GM12878 (cell line): ENCODE data around the gene HOXA10. TPM values are rescaled to one million over a fixed set of nuclear protein-coding genes. Genes with fewer than 3 reads are reported as not detected.

ENCODE experiments used
- ATAC-seq: fragments of 200-7000 bp; cut with Tn5 transposase; 3 replicates; pipeline ENCODE4 v1.9.1; 2020; ENCODE audit warnings: mild to moderate bottlenecking, moderate library complexity
- BruUV-seq: library from RNA; stranded (reverse); fragments of 400-500 nt; replicated peaks from 2 replicates; lab custom pipeline; 2021; lab: Mats Ljungman, UMichigan
- CTCF ChIA-PET: fragments of 300-600 bp; sonication (Branson Sonifier 250); formaldehyde crosslinking; extraction: SDS; loops from one replicate; lab custom pipeline; 2021; ENCODE audit warnings: inconsistent platforms; lab: Yijun Ruan, JAX
- POLR2A ChIA-PET: fragments of 350-600 bp; formaldehyde crosslinking; extraction: SDS; loops from one replicate; lab custom pipeline; 2021; ENCODE audit warnings: inconsistent platforms; lab: Charles Lee
- RAD21 ChIA-PET: fragments of 300-600 bp; sonication (Branson Sonifier 250); formaldehyde crosslinking; loops from one replicate; lab custom pipeline; 2023; ENCODE audit warnings: antibody characterized with exemption; ENCODE audit not compliant: unreplicated experiment; lab: Charles Lee
- SMC1A ChIA-PET: fragments of 300-600 bp; sonication (Branson Sonifier 250); formaldehyde crosslinking; loops from one replicate; lab custom pipeline; 2023; ENCODE audit not compliant: unreplicated experiment, uncharacterized antibody; lab: Charles Lee
- DNase-seq: peaks from one replicate; pipeline ENCODE4 v3.0.0-alpha.2; 2011; ENCODE audit warnings: low read depth, low spot score
- FAIRE-seq: peaks from 3 replicates; lab custom pipeline; 2011; peaks lifted over from hg19 to GRCh38; lab: Jason Lieb, UNC
- H2AFZ ChIP-seq: 2 replicates; pipeline ENCODE4 v1.6.0; 2011; ENCODE audit warnings: low read depth, low read length, control low read depth; ENCODE audit not compliant: control insufficient read depth
- H3K27ac ChIP-seq: 2 replicates; pipeline ENCODE4 v1.5.1; 2011; ENCODE audit warnings: control low read depth; ENCODE audit not compliant: control insufficient read depth, insufficient read depth
- H3K27me3 ChIP-seq, 2 experiments: replicated peaks in 1 of 2; 2 replicates each; pipeline versions ENCODE4 v1.6.0 to v1.6.1; 2011; ENCODE audit warnings: low read length in 1 of 2; ENCODE audit not compliant: control insufficient read depth in 2 of 2, insufficient read depth in 2 of 2
- H3K36me3 ChIP-seq, 2 experiments: 2 replicates each; pipeline ENCODE4 v1.5.1; 2011; ENCODE audit warnings: low read length in 1 of 2; ENCODE audit not compliant: control insufficient read depth in 2 of 2, insufficient read depth in 2 of 2
- H3K4me1 ChIP-seq: 2 replicates; pipeline ENCODE4 v1.6.1; 2011; ENCODE audit warnings: mild to moderate bottlenecking, low read length, moderate library complexity, mixed read lengths; ENCODE audit not compliant: control insufficient read depth, insufficient read depth
- H3K4me2 ChIP-seq: 2 replicates; pipeline ENCODE4 v1.6.0; 2011; ENCODE audit warnings: control low read depth; ENCODE audit not compliant: control insufficient read depth, insufficient read depth
- H3K4me3 ChIP-seq: fragments of 200-600 bp; sonication (generic); 2 replicates; pipeline ENCODE4 v1.5.1; 2016
- H3K79me2 ChIP-seq: 2 replicates; pipeline ENCODE4 v1.6.0; 2011; ENCODE audit warnings: low read length; ENCODE audit not compliant: control insufficient read depth, insufficient read depth
- H3K9ac ChIP-seq: 2 replicates; pipeline ENCODE4 v1.8.0; 2011; ENCODE audit warnings: low read length, control low read depth, mixed read lengths; ENCODE audit not compliant: control insufficient read depth, insufficient read depth
- H3K9me3 ChIP-seq: replicated peaks from 3 replicates; pipeline ENCODE4 v1.5.1; 2011; ENCODE audit warnings: mild to moderate bottlenecking, low read length; ENCODE audit not compliant: control insufficient read depth, insufficient read depth
- H4K20me1 ChIP-seq: 2 replicates; pipeline ENCODE4 v1.6.0; 2011; ENCODE audit not compliant: control insufficient read depth, insufficient read depth
- CBX5 ChIP-seq: sonication (generic); IDR thresholded peaks from 2 replicates; pipeline ENCODE4 v1.6.1; 2016; ENCODE audit warnings: low read depth, moderate library complexity, mild to moderate bottlenecking, inconsistent platforms
- EED ChIP-seq: sonication (generic); IDR thresholded peaks from 2 replicates; pipeline ENCODE4 v1.6.1; 2016; ENCODE audit warnings: antibody characterized with exemption, low read depth
- GATAD2B ChIP-seq: fragments of 450-650 bp; conservative IDR thresholded peaks from 2 replicates; pipeline ENCODE4 v1.6.1; 2017; ENCODE audit warnings: low read depth, mild to moderate bottlenecking, moderate library complexity
- IKZF2 ChIP-seq, 2 experiments: fragments of 450-650 bp; IDR thresholded peaks; 2 replicates each; pipeline ENCODE4 v1.6.1; 2017; ENCODE audit warnings: mild to moderate bottlenecking in 2 of 2, moderate library complexity in 2 of 2
- IRF4 ChIP-seq: IDR thresholded peaks from 2 replicates; pipeline ENCODE4 v1.6.1; 2011; ENCODE audit warnings: low read depth, low read length
- JUNB ChIP-seq: IDR thresholded peaks from 2 replicates; pipeline ENCODE4 v1.6.1; 2016; ENCODE audit warnings: antibody characterized with exemption, mild to moderate bottlenecking
- JUND ChIP-seq: IDR thresholded peaks from 2 replicates; pipeline ENCODE4 v1.6.1; 2012; ENCODE audit warnings: low read depth, mild to moderate bottlenecking, low read length, improper control_type of control experiment, moderate library complexity
- SREBF1 ChIP-seq: IDR thresholded peaks from 2 replicates; pipeline ENCODE4 v1.6.1; 2012; ENCODE audit warnings: mild to moderate bottlenecking, low read length
- SUPT20H ChIP-seq: IDR thresholded peaks from 2 replicates; pipeline ENCODE4 v1.6.1; 2011; ENCODE audit warnings: low read depth, mild to moderate bottlenecking, low read length, moderate library complexity, borderline replicate concordance; ENCODE audit not compliant: control insufficient read depth
- WGBS: methylation state at CpG from one replicate; pipeline ENCODE4 v1.1.6; 2016; ENCODE audit warnings: low lambda C conversion rate; ENCODE audit not compliant: insufficient replicate concordance, insufficient coverage; ENCODE audit errors: missing lambda C conversion rate; 5-methylcytosine and 5-hydroxymethylcytosine counted together
- in situ Hi-C: fragments of 300-500 bp; cut with MboI; formaldehyde crosslinking; loops from 9 replicates; pipeline ENCODE4 v1.14.3; 2018; ENCODE audit warnings: mixed read lengths
- intact Hi-C: fragments of 100-400 bp; cut with micrococcal nuclease; formaldehyde crosslinking; loops from one replicate; pipeline ENCODE4 v1.14.2; 2022; ENCODE audit not compliant: unreplicated experiment
- polyA plus RNA-seq, 11 experiments: library from polyadenylated mRNA; depleted of rRNA in 4 of 11; unstranded in 6 of 11; stranded (reverse) in 5 of 11; fragments of >200 nt; fragmentation: Nextera tagmentation in 4 of 11; fragmentation: Illumina TruSeq in 1 of 11; extraction: Ambion mirVana in 4 of 11; extraction: Trizol in 1 of 11; gene quantifications; 1 replicate in 1 of 11; 2 replicates in 10 of 11; pipeline versions ENCODE4 v1.2.1 to v1.2.3, GENCODE V29; 2011 to 2016; ENCODE audit warnings: inconsistent platforms in 2 of 11, missing spikeins in 2 of 11, low read depth in 1 of 11
- total RNA-seq, 4 experiments: library from RNA; depleted of rRNA in 3 of 4; stranded (reverse); fragments of >200 nt in 3 of 4; fragmentation: Illumina TruSeq in 1 of 4; extraction: Trizol in 1 of 4; gene quantifications; 2 replicates each; pipeline versions ENCODE4 v1.2.1 to v1.2.3, GENCODE V29; 2013 to 2021
- TF ChIP-seq, protein P1 (sequence below): IDR thresholded peaks from 2 replicates; pipeline ENCODE4 v1.6.1; 2011; ENCODE audit warnings: borderline replicate concordance, low read depth, mild to moderate bottlenecking, moderate library complexity, low read length; ENCODE audit not compliant: insufficient read depth, poor library complexity, severe bottlenecking

The HOXA10 gene
- total and polyA plus RNA-seq, 10 of the 15 experiments (the other 5 are each of a cell fraction or from before 2014, with no cell fraction given) = not detected

DNA sequence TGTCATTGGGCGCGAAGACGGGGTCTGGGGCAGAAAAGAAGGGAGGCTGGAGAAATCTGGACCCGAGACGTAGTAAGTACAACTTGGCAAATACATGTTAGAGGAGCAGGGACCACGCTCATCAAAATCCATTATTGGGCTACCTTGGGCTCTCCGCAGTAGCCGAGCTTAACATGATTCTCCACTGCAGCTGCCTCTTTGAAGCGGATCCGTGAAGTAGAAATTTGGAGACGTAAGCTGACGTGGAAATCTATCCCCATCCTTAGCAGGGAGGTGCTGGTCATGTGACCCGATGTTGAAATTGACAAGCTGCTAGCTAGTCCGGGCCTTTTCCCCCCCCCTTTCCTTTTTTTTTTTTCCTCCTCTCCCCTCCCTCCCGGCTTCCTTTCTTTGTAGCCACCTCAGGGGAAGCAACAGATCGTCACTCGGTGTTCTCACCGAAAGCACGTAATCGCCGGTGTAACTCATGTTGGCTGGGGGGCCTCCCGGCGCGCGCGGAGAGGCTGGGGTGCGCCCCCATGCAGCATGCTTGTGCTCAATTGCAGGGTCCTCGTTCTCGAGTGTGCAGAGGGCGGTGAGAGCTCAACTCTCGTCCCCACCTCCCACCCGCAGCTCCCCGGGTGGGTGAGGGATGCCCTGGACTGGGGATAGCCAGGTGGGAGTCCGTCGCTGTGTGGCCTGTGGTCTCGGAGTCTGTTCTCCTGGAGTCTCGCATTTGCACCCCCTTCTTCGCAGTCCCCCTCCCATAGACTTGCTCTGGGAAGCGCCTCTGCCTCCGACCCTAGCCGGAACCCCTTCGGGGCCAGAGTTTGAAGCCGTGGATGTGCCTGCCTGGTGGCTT is 11.1 kb upstream of the HOXA10 start, which contains the start of gene HOXA11:
Gene HOXA11 (minus strand): TSS at position 220 of the 841 bp plus-strand sequence. CDS start 88 bp downstream, at position 132.
- intact Hi-C loops (no loop called here), in situ Hi-C loops (no loop called here)
- Histone ChIP-seq H2AFZ (no peak within 1 kb of the TSS; the same call in 1 of the 2 replicates), H3K27ac (no peak within 1 kb of the TSS), H3K36me3 (no peaks in the 10 kb centered on the region), H3K4me2 (peak within 1 kb of the TSS; percentile 22), H3K9me3 (no peaks in the 10 kb centered on the region; the same call in 2 of the 3 replicates), H3K9ac (no peak within 1 kb of the TSS), H3K4me1 (no peaks in the 10 kb centered on the region), H3K27me3 (peaks cover 42 to 52% of the 10 kb centered on the region in 2 experiments), H4K20me1 (no peaks in the 10 kb centered on the region), H3K79me2 (no peaks in the 10 kb centered on the region), H3K4me3 (no peak within 1 kb of the TSS)
- no TSS peak for BruUV-seq
- DNase-seq (no peak), ATAC-seq (no peak), FAIRE-seq (no peak)
- no peak for TF ChIP-seq JUND
- no peak for TF ChIP-seq EED
- TF ChIP-seq, protein P1, sequence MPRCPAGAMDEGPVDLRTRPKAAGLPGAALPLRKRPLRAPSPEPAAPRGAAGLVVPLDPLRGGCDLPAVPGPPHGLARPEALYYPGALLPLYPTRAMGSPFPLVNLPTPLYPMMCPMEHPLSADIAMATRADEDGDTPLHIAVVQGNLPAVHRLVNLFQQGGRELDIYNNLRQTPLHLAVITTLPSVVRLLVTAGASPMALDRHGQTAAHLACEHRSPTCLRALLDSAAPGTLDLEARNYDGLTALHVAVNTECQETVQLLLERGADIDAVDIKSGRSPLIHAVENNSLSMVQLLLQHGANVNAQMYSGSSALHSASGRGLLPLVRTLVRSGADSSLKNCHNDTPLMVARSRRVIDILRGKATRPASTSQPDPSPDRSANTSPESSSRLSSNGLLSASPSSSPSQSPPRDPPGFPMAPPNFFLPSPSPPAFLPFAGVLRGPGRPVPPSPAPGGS = no peak
- no peak for TF ChIP-seq CBX5
- TF ChIP-seq SUPT20H = no peak
- no peak for TF ChIP-seq IKZF2 (IDR thresholded peaks at IDR 0.05)
- TF ChIP-seq JUNB = no peak
- TF ChIP-seq SREBF1 = no peak
- no peak for TF ChIP-seq GATAD2B
- TF ChIP-seq IRF4 = no peak
- SMC1A ChIA-PET = no interaction called here
- RAD21 ChIA-PET = interaction anchor here (1.4 kb wide), 1 partner anchor 11 kb away, joined by 4 read pairs; no protein-coding TSS in a partner anchor
- 28% methylated on average over 33 of the region's 43 CpGs for WGBS
- POLR2A ChIA-PET = no interaction called here
- CTCF ChIA-PET = no interaction called here
